GM12892 (cell line): ENCODE measurements around the gene ROR1.

ENCODE experiments used
- POLR2A ChIP-seq: IDR thresholded peaks from 2 replicates; pipeline ENCODE4 v1.6.1; 2011; ENCODE audit warnings: low read depth, low read length, control low read depth
- TAF1 ChIP-seq: IDR thresholded peaks from 2 replicates; pipeline ENCODE4 v1.6.1; 2011; ENCODE audit warnings: low read depth, mild to moderate bottlenecking, control low read depth, low read length, borderline replicate concordance

DNA sequence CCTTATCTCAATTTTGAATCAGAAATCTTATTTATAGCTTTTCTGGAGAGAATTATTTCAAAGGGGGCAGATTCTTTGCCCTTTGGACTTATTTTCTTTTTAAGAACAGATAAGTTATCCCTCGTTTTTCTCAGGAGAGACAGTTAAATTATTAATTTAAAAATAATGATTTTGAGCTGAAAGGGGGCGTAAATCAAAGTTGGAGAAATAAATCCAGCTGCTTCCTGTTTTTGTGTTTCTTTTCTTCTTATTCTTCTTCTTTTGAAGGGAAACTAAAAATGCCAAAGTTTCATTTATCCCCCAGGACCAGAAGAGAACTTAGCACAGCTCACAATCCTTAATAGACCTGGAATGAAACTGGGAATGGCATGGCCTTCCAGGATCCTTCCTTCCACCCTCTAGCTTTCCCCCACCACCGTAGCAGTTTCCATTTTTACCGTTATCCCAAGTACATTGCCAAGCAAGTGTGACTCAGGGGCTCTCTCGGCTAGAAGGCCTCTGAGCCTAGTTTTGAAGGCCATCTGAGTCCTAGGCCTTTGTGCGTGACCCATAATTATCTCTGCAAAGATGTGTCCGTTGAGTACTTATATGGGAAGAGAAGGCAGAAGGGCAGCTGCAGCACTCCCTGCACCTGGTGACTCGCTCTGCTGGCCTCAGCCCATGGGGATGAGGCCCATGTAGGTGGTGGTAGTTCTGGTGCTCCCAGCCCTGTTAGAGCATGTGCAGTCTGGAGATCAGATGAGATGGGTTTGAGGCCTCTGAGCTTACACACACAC, 181.7 kb downstream of the ROR1 start:
- TF ChIP-seq POLR2A = no peak
- TF ChIP-seq TAF1 = no peak
